HTERT RPE-1 (cell line): Measurements from ENCODE around the gene ZSWIM6.

Experiments
- in situ Hi-C: fragments of 300-500 bp; cut with MboI; formaldehyde crosslinking; loops from 4 replicates; pipeline ENCODE4 v1.14.3; 2020; ENCODE audit warnings: low sequenced_read_pairs

Gene ZSWIM6

GRCh38 chr5:61438298-61438970 is 106.4 kb downstream of the ZSWIM6 start:
- in situ Hi-C loops, result no loop called here

DNA sequence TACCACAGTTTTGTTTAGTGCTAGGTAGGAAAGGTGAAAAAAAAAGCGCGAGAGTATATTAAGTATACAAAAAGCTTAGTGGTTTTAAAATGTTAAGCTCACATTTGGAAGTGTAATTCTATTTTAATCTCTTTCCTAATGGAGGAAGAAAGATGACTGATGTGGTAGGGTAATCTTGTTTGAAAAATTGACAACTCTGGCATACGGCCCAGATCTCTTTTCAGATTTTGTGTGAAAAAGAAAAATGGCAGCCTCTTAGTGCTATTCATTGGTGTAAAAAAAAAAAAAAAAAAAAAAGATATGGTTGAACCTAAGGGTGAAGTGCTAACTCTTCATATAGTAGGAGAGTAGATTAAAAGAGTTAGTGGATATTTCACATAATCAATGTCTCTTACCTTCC is 108.0 kb downstream of the ZSWIM6 start:
- in situ Hi-C loops, result no loop called here

GRCh38 chr5:61440596-61440995 is 108.5 kb downstream of the ZSWIM6 start:
- in situ Hi-C loops, result no loop called here

- in situ Hi-C loops, result no loop called here
Observed at GRCh38 chr5:61441742-61442141, 109.7 kb downstream of the ZSWIM6 start.

- in situ Hi-C loops, result no loop called here
Observed at GRCh38 chr5:61447780-61448495, 115.9 kb downstream of the ZSWIM6 start.

DNA sequence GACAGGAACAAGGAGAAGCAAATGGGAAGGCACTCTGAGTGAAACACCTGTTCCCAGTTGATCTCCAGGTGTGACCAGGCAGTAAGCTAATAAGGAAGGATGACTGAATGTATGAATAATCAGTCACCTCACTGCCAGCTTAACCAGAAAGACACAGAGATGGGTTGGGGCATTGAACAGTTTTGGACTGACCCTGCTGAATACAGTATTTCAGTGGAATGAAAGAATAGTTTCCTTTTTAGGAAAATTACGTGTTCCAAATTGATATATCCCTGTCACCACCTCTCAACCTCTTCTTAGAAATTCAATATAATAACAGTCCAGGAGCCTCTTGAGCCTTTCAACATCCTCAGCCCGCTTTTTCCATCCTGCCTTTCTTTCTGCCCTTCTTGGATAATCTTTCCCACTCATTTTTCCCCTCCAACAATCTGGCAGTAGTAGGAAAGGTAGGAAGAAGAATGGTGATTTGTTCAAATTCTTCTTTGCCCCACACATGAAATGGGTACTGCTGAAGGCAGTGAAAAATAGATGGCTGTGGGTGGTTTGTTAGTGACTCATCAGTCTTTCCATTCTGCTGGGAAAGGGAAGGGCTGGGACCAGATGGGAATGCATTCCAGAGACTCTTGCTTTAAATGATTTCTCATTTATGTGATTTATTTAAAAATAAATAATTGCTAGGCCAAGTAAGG is 117.9 kb downstream of the ZSWIM6 start:
- in situ Hi-C loops, result no loop called here

- in situ Hi-C loops, result no loop called here
Observed at GRCh38 chr5:61450493-61451279, 118.6 kb downstream of the ZSWIM6 start.

GRCh38 chr5:61455179-61456006 is 123.3 kb downstream of the ZSWIM6 start:
- in situ Hi-C loops, result no loop called here

DNA sequence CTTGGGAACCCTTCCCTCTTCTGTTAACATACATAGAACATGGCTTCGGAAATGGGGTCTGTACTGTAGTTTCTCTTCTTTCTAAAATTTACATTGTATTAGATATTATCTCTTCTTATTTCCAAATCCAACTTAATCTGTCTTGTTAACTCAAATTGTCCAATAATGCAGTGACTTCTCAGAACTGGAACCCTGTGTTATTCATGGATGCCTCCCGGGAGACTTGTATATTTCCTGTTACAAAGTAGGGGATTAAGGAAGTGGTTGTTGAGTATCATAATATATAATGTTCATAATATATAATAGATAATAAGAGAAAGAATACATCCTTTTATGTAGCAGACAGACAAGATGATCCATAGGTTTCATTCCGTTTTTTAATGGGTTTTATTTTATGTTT is 128.4 kb downstream of the ZSWIM6 start:
- in situ Hi-C loops, result no loop called here

GRCh38 chr5:61461417-61461816 is 129.4 kb downstream of the ZSWIM6 start:
- in situ Hi-C loops, result no loop called here

DNA sequence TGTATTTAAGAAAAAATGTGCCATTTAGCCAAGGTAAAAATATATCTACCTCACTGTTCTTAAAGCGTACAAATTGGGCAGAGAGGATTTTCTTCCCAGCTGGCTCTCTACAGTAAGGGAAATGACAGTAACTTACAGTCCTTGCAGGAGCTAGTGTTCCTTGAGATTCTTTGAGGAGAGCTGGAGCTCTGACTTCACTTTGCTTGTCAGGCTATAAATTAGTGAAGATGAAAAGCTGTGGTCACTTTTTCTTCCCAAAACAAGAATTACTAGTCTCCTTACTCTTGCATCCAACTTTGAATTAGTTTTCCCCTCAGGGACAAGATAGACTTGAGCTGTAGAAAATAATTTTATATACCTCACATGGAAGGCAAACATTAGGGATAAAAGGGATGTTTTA is 129.9 kb downstream of the ZSWIM6 start:
- in situ Hi-C loops, result no loop called here

DNA sequence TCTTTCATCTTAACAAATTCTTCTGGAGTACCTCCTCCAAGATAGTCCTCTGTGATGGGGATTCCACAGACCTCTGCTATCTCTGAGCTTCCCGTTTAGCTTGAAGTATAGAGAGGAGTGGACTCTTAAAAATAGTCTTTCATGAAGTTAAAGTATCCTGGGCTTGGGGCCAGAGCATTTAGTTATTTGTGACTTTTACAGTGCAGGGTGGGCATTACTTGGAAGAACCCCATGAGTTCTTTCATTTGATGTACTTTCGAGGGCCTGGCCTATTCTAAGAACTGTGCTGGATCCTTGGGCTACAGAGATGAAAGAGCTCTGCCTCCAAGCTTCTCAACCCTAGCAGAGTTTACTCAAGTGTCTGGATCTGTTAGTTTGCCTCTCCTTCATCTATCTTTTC is 131.5 kb downstream of the ZSWIM6 start:
- in situ Hi-C loops, result no loop called here

DNA sequence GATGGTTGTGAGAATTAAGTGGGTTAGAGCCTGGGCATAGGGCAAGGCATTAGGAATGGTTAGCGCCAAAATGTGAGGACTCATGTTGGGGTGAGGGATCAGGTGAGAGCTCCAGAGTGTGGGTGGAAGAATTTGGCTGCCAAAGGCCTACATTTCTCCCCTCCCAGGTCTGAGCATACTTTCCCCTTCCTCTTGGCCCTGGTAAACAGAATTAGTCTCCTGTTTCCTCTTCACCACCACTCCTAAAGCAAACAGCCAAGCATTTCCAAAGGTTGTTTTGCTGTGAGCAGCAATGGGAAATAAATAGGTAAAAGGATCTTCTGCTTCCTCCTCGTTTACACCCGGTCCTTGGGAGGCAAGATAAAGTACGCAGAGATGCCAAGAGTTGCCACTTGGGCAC is 132.5 kb downstream of the ZSWIM6 start:
- in situ Hi-C loops, result no loop called here

DNA sequence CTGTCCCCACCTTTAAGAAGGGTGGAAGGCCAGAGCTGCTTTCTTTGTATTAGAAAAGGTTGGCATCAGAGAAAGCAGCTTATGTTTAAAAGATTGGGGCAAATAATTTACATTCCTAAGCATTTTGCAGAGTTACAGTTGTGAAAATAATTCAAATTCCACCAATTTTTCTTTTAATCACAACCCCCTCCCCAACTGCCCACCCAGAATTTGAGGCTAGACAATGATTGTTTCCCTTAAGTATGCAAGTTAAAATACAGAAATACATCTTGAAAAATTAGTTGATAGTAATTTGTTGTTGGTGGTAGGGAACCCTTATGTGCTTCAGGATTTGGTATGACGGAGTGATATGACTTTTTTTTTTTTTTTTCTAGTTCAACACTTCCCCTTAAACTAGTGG is 133.0 kb downstream of the ZSWIM6 start:
- in situ Hi-C loops, result no loop called here

DNA sequence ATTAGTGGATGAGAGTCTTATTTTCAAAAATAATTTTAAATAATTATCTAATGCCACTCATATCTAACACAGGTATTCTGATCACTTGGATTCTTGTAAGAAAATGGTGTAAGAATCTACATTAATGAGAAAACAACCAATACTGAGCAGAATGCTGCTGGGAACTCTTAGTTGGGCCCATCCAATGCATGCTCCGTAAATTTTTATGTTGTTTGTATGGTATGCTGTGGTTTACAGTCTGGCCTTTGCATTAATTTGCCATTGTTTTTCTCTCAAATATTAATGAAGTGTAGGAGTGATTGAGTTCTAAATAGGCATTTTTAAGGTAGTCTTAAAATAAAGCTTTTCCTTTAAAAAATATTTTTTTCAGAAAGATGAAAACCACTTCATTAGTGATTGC is 133.4 kb downstream of the ZSWIM6 start:
- in situ Hi-C loops, result no loop called here

GRCh38 chr5:61466017-61466416 is 134.0 kb downstream of the ZSWIM6 start:
- in situ Hi-C loops, result no loop called here

DNA sequence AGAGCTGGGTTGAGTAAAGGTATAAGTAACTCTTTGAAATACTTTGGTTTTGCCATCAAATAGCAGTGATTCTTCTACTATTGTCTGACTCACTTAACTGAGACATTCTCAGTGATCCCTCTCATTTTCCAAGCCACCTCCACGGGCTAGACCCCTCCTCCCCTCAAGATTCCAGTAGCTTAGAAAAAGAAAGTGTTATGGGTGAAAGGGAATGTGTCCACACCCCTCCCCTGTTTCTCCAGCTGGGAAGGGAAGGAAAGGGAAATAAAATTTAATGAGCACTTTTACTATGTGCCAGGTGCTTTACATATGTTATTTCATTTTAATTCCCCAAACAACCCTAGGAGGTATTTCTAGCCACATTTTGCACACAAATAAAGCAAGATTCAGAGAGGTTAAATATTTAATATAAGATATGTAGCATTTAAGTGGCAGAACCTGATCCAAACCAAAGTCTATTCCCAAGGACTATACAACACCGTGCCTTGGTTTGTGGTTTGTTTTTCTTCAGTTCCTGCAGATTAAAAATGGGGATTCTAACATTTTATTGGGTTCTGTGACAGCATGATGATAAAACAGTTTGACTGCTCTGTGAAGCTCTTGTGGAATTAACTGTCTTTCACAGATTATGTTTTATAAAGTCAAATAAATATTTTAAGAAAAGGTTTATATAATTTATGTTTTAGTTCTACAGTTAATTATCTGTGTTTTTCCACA is 135.9 kb downstream of the ZSWIM6 start:
- in situ Hi-C loops, result no loop called here

- in situ Hi-C loops, result no loop called here
Observed at GRCh38 chr5:61468483-61468865, 136.4 kb downstream of the ZSWIM6 start.

DNA sequence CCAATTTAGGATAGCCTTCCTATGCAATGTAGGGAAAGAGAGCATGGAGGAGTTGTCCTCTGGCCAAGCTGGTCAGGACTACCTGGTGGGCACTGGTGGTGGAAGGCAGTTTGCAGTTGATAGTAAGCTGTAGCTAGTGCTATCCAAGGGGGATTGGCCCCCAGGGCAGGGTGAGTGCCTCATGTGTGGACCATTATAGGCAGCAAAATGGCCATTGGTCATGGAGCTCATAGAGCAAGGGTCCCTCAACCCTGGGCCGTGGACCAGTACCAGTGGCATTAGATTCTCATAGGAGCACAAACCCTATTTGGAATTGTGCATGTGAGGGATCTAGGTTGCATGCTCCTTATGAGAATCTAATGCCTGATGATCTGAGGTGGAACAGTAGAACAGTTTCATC is 139.3 kb downstream of the ZSWIM6 start:
- in situ Hi-C loops, result no loop called here
